Measurements from ENCODE around the gene OPTC.
A peak's percentile ranks its signal among the peaks of the same experiment; 100 is the strongest.

Gene OPTC

GRCh38 chr1:203511930-203512329 lies 18.0 kb downstream of the OPTC start:
- DNase-seq = no peak
- no peaks in the 10 kb centered on the region for H3K27me3 ChIP-seq
- intact Hi-C loops (cut with DNase I; ENCODE audit: low total_unique reads) = no loop called here
- peak overlapping the region in 1 of 2 donors; percentile 52 for H3K27ac ChIP-seq
- TF ChIP-seq, protein P1, sequence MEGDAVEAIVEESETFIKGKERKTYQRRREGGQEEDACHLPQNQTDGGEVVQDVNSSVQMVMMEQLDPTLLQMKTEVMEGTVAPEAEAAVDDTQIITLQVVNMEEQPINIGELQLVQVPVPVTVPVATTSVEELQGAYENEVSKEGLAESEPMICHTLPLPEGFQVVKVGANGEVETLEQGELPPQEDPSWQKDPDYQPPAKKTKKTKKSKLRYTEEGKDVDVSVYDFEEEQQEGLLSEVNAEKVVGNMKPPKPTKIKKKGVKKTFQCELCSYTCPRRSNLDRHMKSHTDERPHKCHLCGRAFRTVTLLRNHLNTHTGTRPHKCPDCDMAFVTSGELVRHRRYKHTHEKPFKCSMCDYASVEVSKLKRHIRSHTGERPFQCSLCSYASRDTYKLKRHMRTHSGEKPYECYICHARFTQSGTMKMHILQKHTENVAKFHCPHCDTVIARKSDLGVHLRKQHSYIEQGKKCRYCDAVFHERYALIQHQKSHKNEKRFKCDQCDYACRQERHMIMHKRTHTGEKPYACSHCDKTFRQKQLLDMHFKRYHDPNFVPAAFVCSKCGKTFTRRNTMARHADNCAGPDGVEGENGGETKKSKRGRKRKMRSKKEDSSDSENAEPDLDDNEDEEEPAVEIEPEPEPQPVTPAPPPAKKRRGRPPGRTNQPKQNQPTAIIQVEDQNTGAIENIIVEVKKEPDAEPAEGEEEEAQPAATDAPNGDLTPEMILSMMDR (IDR thresholded peaks at IDR 0.05) = no peak
- no peaks in the 10 kb centered on the region for H3K9me3 ChIP-seq
- peaks cover 0 to 43% (median 23%) of the 10 kb centered on the region in 4 donors for H3K4me1 ChIP-seq
- H3K36me3 ChIP-seq = no peaks in the 10 kb centered on the region
- no peak overlapping the region for H3K4me3 ChIP-seq

- intact Hi-C loops (cut with DNase I; ENCODE audit: low total_unique reads) = no loop called here
- Histone ChIP-seq H3K4me1 (peaks cover 0 to 37% (median 19%) of the 10 kb centered on the region in 4 donors), H3K27me3 (no peaks in the 10 kb centered on the region), H3K27ac (peak overlapping the region; percentile 5 to 52), H3K4me3 (no peak overlapping the region), H3K36me3 (no peaks in the 10 kb centered on the region), H3K9me3 (no peaks in the 10 kb centered on the region)
- TF ChIP-seq, protein P1 (IDR thresholded peaks at IDR 0.05) = no peak
- no peak for DNase-seq
These were observed 18.5 kb downstream of the OPTC start for GRCh38 chr1:203512517-203512847.

DNA sequence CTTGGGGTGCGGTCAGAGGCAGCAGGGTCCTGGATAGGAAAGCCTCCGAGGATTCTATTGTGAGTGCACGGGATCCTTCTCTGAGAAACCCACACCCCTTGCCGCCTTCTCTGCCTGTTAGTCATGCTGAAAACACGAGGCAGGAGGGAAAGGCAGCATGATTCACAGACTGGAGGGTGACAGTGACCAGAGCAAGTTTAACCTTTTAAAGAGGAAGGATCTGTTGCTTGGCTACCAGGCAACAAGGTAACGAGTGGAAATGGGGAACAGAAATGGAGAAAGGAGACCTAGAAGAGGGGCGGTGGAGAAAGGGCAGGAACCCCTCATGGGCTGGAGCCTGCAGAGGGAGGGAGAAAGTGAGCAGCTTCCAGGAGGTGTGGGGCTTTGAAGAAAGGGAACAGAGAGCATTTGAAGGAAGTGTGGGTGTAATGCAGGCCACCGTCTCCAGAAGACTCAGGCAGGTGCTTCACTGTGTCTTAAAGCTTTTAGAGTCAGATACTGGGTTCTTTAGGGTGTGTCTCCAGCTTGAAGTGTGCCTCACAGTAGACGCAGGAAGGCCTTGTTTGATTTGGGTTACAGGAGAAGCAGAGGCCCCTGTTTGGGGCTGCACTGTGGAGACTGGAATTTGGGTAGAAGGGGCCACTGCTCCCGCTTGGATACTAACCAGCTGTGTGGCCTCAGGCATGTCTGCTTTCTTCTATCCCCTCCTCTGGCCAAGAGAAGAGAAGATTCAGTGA lies 19.1 kb downstream of the OPTC start:
- Histone ChIP-seq H3K36me3 (no peaks in the 10 kb centered on the region), H3K27ac (peak overlapping the region; percentile 51 to 52), H3K4me1 (peaks cover 0 to 32% (median 15%) of the 10 kb centered on the region in 4 donors), H3K4me3 (no peak overlapping the region), H3K27me3 (no peaks in the 10 kb centered on the region), H3K9me3 (no peaks in the 10 kb centered on the region)
- DNase-seq = peak; percentile 76 to 78
- TF ChIP-seq, protein P1 (IDR thresholded peaks at IDR 0.05) = no peak
- intact Hi-C loops (cut with DNase I; ENCODE audit: low total_unique reads) = no loop called here

DNA sequence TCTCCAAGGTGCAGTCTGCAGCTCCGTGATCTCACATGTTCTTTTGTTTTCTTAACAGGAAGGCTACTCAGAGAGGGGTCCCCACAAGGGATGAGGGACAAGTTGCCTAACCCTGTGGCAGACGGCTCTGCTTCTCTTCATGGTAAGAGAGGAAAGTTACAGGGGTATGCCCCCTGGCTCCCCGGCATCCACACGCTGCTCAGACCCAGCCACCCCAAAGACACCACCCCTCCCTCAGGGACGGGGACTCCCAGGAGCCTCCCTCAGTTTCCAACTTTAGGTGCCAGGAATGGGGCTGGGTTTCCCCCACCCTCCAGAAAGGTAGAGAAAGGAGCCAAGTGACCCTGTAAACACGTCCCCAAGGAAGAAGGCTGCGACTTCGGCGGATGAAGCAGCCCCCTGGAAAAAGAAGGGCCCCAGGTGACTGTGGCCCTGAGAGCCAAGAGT lies 19.7 kb downstream of the OPTC start:
- peaks cover 0 to 26% (median 14%) of the 10 kb centered on the region in 4 donors for H3K4me1 ChIP-seq
- no peaks in the 10 kb centered on the region for H3K27me3 ChIP-seq
- H3K4me3 ChIP-seq = no peak overlapping the region

GRCh38 chr1:203516184-203516583 lies 22.2 kb downstream of the OPTC start:
- DNase-seq = no peak
- Histone ChIP-seq H3K27me3 (no peaks in the 10 kb centered on the region), H3K27ac (no peak overlapping the region), H3K4me3 (no peak overlapping the region), H3K9me3 (no peaks in the 10 kb centered on the region), H3K36me3 (no peaks in the 10 kb centered on the region), H3K4me1 (peaks cover 0 to 22% (median 16%) of the 10 kb centered on the region in 4 donors)
- TF ChIP-seq, protein P1 (IDR thresholded peaks at IDR 0.05) = no peak
- intact Hi-C loops (cut with DNase I; ENCODE audit: low total_unique reads) = no loop called here

More for the DNA sequence above, 19.7 kb downstream of the OPTC start:
- Histone ChIP-seq H3K36me3 (no peaks in the 10 kb centered on the region), H3K9me3 (no peaks in the 10 kb centered on the region), H3K27ac (peak overlapping the region in 1 of 2 donors; percentile 52)
- DNase-seq = no peak
- TF ChIP-seq, protein P1 (IDR thresholded peaks at IDR 0.05) = no peak
- intact Hi-C loops (cut with DNase I; ENCODE audit: low total_unique reads) = no loop called here

Measured in tibial artery (tissue), 4 donors.